ENCODE results near the gene PKDREJ. TPM values are rescaled to one million over a fixed set of nuclear protein-coding genes. Genes with fewer than 3 reads are reported as not detected.
"Not testable (repeated sequence)": the region's sequence is repeated elsewhere in the genome, so short reads cannot be mapped to it uniquely, and the experiment has no call there.

Gene PKDREJ, protein sequence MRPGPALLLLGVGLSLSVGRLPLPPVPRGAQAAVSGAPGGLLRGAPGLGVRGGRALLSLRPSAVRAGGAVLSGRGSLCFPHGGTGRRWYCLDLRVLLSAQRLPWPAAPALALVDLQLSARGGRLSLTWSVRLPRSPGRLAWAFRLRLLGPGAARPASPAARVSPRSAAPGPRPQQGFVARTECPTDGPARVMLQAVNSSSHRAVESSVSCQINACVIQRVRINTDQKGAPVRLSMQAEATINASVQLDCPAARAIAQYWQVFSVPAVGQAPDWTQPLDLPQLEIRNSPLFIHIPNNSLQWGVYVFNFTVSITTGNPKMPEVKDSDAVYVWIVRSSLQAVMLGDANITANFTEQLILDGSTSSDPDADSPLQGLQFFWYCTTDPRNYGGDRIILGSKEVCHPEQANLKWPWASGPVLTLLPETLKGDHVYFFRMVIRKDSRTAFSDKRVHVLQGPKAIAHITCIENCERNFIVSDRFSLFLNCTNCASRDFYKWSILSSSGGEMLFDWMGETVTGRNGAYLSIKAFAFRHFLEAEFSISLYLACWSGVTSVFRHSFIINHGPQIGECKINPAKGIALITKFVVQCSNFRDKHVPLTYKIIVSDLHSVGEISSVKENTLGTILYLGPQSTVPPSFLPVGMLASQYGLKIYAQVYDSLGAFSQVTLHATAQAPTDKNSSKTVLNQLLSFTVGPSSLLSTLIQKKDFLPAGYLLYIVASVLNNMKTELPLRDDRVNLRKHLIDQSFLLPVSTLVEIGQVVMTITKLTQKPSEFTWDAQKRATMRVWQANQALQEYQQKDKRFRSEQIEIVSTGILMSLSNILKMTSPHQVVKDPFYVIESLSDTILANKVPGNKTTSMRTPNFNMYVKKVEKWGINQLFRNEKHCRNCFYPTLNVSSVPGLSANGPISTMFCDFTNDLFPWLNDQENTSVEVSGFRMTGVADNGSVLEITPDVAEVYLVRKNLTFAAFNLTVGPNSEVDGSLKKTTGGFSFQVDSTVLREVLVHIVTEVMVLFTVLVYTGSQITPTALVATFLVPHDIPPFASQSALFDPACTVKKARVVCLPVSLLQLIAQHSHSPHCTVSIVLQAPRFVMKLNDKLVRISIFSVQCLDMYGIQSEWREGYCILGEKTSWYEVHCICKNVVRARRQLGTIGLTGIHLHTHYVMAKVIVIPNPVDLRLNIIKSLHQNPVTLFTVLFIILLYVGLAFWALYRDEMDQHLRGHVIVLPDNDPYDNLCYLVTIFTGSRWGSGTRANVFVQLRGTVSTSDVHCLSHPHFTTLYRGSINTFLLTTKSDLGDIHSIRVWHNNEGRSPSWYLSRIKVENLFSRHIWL (N-terminal part only)
- total RNA-seq = not detected

DNA sequence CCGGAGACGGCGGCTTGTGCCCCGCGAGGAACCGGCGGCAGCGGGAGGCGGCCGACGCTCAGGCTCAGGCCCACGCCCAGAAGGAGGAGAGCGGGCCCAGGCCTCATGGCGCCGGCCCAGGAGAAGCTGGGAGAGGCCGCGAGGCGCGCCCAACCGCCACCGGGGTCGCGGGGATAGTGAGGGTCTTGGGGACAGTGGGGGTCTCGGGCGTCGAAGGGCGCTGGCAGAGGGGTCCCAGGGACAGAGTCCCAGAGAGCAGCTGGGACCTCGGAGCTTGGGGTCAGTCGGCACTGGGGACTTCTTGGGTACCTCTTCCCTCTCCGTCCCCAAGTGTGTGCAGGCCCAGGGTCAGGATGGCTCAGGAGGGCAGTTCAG lies at the start of gene PKDREJ:
Gene PKDREJ (minus strand): TSS at position 128 of the 375 bp plus-strand sequence. CDS start 21 bp downstream, at position 107.
- in situ Hi-C loops (cut with MboI; ENCODE audit: low sequenced_read_pairs in 4 of 4) = no loop called here
- Histone ChIP-seq H3K27me3 (no peaks in the 10 kb centered on the region), H3K4me1 (peaks cover under 1 to 10% of the 10 kb centered on the region in 2 donors), H3K4me3 (peak within 1 kb of the TSS in 3 of 4 donors; percentile 25 to 30 (median 30)), H3K36me3 (no peaks in the 10 kb centered on the region), H3K27ac (no peak within 1 kb of the TSS), H3K9me3 (no peaks in the 10 kb centered on the region)
- DNase-seq (no peak), ATAC-seq (no peak)
- TF ChIP-seq CTCF (IDR thresholded peaks at IDR 0.05 in 4 of 5, conservative IDR thresholded peaks at IDR 0.05 in 1 of 5) (no peak), POLR2A (IDR thresholded peaks at IDR 0.05) (no peak)
- intact Hi-C loops (cut with DNase I; ENCODE audit: low total_unique reads) = no loop called here

DNA sequence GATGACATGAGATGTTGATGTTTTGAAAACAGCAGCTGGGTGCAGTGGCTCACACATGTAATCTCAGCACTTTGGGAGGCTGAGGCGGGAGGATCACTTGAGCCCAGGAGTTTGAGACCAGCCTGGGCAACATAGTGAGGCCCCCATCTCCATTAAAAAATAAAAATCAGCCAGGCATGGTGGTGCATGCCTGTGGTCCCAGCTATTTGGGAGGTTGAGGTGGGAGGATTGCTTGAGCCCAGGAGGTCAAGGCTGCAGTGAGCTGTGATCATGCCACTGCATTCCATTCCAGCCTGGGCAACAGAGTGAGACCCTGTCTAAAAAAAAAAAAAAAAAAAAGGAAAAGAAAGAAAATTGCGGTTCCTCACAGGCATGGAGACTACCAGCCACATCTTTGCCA lies 49.7 kb upstream of the PKDREJ start:
- H3K4me3 ChIP-seq; intact Hi-C loops (cut with DNase I; ENCODE audit: low total_unique reads); ATAC-seq; H3K9me3 ChIP-seq; H3K4me1 ChIP-seq; DNase-seq; H3K27me3 ChIP-seq; H3K27ac ChIP-seq; H3K36me3 ChIP-seq: not testable (repeated sequence)
- in situ Hi-C loops (cut with MboI; ENCODE audit: low sequenced_read_pairs in 4 of 4) = loop anchor here (5.0 to 10.0 kb wide), 5 partner anchors 188 to 321 kb away; no protein-coding TSS in a partner anchor

- TF ChIP-seq CTCF (IDR thresholded peaks at IDR 0.05 in 4 of 5, conservative IDR thresholded peaks at IDR 0.05 in 1 of 5) = no peak
- TF ChIP-seq POLR2A (IDR thresholded peaks at IDR 0.05) = no peak
- intact Hi-C loops (cut with DNase I; ENCODE audit: low total_unique reads) = no loop called here
- Histone ChIP-seq H3K27me3 (no peaks in the 10 kb centered on the region), H3K36me3 (no peaks in the 10 kb centered on the region), H3K4me1 (peaks cover 0 to 5% of the 10 kb centered on the region in 2 donors), H3K4me3 (no peak overlapping the region), H3K27ac (no peak overlapping the region), H3K9me3 (no peaks in the 10 kb centered on the region)
- ATAC-seq (no peak), DNase-seq (no peak)
- in situ Hi-C loops (cut with MboI; ENCODE audit: low sequenced_read_pairs in 4 of 4) = loop anchor here (5.0 to 10.0 kb wide), 5 partner anchors 187 to 320 kb away; no protein-coding TSS in a partner anchor
These were observed 48.9 kb upstream of the PKDREJ start for GRCh38 chr22:46312056-46312455.

DNA sequence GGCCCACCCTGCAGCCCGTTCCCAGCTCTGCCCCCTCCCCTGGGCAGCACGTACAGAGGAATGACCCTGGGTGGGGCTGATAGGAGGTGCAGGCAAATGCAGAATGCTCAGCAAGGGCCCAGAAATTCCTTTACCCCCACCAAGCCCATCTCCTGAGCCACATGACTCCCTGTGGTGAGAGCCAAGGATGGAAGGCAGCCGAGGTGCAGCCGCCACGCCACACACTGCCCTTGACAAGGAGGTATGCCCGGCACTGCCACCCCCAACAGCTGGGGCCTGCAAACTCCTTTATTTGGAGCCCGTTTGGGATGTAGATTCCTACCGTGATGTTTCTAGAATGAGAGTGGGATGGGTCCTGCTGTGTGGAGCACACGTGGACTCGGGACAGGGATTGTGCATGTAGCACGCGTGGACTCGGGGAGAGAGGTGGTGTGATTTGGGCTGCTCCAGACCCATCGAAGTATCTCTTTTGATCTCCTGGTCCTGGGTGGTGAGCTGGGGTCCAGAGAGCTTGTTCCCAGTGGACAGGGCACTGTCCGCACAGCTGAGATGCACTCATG lies 46.5 kb upstream of the PKDREJ start:
- no peaks in the 10 kb centered on the region for H3K9me3 ChIP-seq
- intact Hi-C loops (cut with DNase I; ENCODE audit: low total_unique reads) (no loop called here), in situ Hi-C loops (cut with MboI; ENCODE audit: low sequenced_read_pairs in 4 of 4) (loop anchor here (5.0 to 10.0 kb wide), 6 partner anchors 185 to 325 kb away; no protein-coding TSS in a partner anchor)
- no peak overlapping the region for H3K4me3 ChIP-seq
- no peaks in the 10 kb centered on the region for H3K27me3 ChIP-seq
- ATAC-seq (no peak), DNase-seq (no peak)
- no peak for TF ChIP-seq POLR2A (IDR thresholded peaks at IDR 0.05)
- TF ChIP-seq CTCF (IDR thresholded peaks at IDR 0.05 in 4 of 5, conservative IDR thresholded peaks at IDR 0.05 in 1 of 5) = no peak
- H3K36me3 ChIP-seq = no peaks in the 10 kb centered on the region
- peaks cover 0 to 5% of the 10 kb centered on the region in 2 donors for H3K4me1 ChIP-seq
- H3K27ac ChIP-seq = no peak overlapping the region
